GM19328 (cell line): ENCODE measurements around the gene GCAT.
"Not testable (repeated sequence)": the region's sequence is repeated elsewhere in the genome, so short reads cannot be mapped to it uniquely, and the experiment has no call there.

Source experiments
- ATAC-seq: cut with Tn5 transposase; IDR thresholded peaks from one replicate; pipeline ENCODE4 v1.9.1; 2021; ENCODE audit warnings: mild to moderate bottlenecking, moderate library complexity; ENCODE audit not compliant: unreplicated experiment

Gene GCAT

DNA sequence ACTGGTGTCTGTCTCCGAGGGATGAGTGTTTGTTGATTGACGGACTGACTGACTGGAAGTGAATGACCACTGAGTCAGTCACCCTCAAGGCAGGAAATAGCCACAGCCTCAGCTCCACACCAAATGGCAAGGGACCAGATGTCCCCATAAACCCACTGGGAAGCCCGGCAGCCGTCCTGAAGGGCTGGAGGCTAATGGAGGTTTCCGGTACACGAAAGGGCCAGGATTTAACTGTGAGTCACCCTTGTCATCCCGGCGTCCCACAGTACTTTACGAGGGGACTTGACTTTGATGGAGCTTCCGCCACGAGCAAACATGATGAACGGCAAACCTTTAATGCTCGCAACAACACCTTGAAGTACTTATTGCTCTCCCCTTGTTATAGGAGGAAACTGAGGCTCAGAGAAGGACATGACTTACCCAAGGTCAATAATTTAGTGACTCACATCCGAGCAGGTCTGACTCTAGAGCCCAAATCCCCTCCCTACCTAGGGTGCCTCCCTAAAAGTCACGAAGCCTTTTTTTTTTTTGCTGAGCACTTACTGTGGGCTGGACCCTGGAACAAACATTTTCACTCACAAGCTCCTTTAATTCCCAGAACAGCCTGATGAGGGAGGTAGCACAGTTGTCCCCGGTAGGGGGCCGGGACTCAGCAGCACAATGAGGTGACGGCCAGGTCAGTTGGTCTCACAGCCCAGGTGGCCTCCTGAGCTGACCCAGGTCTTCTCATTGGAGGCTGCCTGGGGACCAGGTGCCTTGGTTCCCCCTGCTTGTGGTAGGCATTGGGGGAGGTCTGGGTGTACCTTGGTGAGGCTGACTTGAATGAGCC is 25.2 kb upstream of the GCAT start:
- no peak for ATAC-seq

DNA sequence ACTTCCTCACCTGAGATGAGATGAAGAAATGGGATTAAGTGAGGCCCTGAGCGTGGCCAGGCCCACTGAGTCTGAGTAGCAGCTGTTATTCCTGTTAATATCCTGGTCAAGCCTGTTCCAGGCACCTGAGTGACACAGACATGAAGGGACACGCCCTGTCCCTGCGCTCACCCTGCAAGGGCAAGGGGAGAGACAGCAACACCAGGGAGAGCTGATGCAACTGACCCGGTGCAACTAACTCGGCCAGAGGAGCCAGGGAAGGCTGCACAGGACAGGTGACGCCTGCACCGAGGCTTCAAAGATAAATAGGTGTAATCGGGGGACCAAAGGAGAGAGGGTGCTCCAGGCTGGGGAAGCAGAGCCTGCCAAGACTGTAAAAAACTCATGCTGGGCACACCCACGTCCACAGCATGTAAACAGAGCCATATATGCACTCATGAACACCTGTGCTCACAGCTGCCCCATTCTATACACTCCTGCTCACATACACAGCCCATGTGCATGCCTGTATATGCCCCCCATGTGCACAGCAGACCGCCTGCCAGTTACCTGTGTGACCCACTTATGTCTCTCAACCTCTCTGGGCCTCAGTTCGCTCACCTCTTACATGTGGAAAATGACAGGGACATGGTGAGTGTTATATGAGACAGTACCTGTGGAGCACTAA is 22.8 kb upstream of the GCAT start:
- ATAC-seq, result no peak

DNA sequence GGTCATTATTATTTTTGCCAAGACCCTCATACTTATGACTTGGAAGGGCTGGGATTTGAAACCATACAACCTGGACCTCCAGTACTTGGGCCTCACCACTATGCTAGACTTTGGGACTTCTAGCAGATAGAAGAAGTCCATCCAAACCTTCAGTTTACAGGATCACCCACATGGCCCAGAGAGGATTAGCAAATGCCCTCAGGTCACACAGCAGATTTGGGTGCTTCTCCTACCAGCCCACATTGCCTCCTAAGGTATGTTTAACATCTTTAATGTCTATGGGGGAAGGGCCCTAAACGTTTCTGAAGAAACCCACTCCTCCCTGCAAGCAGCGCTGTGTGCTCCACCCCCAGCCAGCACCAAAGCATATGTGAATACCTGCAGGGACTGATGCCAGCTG is 17.5 kb upstream of the GCAT start:
- no peak for ATAC-seq

DNA sequence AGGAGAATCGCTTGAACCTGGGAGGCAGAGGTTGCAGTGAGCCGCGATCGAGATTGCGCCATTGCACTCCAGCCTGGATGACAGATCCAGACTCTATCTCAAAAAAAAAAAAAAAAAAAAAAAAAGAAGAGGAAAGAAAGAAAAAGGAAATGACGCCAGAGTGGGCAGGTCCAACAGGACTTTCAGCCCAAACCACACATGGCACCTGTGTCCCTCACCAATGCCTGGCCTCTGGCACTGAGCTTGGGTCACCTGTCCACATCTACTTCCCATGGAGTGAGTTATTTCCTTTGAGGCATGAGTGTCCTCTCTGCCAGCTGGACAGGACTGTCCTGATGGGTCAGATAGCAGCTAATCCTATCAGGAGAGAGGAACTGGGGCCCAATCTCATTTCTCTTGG is 15.2 kb upstream of the GCAT start:
- ATAC-seq, result no peak

DNA sequence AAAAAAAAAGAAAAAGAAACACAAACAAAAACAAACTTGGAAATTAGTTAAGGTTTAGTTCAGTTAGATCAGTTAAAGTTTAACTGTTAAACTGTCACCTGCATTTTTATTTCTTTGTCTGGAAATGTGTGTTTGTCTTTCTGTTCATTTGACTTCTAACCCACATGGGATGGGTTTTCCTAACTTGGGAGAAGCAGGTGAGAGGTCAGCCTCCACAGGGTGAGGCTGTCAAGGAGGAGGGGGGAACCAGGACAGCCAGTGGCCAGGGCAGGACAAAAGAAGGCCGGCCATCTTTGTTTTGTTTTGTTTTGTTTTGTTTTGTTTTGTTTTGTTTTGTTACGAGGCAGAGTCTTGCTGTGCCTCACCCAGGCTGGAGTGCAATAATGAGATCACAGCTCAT is 13.4 kb upstream of the GCAT start:
- no peak for ATAC-seq

DNA sequence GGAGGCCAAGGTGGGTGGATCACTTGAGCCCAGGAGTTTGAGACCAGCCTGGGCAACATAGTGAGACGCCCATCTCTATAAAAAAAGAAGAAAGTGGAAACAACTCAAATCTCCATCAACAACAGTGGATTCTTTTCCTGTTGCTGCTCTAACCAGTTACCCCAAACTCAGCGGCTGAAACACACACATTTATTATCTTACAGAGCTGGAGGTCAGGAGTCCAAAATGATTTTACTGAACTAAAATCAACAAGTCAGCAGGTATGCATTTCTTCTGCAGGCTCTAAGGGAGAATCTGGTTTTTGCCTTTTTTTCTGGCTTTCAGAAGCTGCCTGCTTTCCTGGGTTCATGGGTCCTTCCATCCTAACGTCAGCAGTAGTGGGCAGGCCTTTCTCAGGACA is 11.7 kb upstream of the GCAT start:
- ATAC-seq, result no peak

DNA sequence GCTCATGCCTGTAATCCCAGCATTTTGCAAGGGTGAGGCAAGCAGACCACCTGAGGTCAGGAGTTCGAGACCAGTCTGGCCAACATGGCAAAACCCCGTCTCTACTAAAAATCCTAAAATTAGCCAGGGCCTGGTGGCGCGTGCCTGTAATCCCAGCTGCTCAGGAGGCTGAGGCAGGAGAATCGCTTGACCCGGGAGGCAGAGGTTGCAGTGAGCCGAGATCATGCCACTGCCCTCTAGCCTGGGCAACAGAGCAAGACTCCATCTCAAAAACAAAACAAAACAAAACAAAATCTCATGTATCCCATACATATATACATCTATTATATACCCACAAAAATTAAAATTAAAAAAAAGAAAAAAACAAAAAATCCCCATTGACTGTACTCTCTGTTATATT is 10.5 kb upstream of the GCAT start:
- not testable (repeated sequence) for ATAC-seq

DNA sequence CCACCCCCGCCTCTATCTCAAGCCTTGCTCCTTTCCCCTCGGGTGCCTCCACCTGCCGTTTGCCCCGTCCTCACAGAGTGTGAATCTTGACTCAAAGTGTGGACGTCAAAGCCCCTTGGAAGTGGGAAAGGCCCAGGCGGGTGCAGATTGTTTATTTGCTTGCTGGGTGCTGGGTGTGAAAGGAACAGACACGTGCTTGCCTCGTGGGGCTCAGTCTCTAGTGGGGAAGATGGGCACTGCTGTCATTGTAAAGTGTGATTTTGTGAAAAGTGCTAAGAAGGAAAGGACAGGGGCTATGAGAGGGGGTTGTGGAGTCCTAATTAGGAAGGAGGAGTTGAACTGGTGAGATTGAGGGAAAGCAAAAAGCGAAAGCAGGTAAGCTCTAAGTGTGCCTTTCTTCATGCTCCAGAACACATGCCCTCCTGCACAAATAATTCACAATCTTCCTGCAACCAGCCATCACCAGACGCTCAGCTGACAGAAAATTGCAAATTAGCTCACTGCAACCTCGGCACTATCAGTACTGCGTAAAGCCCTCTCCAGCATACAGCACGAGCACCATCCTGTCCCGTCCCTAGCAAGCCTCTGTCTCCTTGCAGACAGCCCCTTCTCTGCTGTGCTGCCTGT is 9.7 kb upstream of the GCAT start:
- no peak for ATAC-seq

DNA sequence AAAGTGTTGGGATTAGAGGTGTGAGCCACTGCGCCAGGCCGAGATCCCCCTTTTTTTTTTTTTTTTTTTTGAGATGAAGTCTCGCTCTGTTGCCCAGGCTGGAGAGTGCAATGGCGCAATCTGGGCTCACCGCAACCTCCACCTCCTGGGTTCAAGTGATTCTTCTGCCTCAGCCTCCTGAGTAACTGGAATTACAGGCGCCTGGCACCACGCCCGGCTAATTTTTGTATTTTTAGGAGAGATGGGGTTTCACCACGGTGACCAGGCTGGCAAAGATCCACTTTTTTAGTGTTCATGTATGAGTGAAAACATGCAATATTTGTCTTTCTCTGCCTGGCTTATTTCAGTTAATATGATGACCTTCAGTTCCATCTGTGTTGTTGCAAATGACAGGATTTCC is 7.8 kb upstream of the GCAT start:
- ATAC-seq, result not testable (repeated sequence)

DNA sequence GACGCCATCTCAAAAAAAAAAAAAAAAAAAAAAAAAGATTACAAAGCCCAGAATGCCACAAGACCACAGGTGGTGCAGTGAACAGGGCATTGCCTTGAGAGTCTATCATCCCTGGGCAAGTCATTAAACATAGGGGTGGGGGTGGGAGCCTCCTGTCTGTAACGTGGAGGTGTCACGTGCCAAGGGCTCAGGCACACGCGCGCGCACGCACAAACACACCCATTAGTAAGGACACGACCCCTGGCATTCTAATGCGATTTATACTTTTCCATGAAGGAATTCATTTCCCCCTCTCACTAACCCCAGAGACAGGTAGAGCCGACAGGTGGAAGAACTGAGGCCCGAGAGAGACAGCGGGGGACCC is 5.8 kb upstream of the GCAT start:
- ATAC-seq, result no peak

DNA sequence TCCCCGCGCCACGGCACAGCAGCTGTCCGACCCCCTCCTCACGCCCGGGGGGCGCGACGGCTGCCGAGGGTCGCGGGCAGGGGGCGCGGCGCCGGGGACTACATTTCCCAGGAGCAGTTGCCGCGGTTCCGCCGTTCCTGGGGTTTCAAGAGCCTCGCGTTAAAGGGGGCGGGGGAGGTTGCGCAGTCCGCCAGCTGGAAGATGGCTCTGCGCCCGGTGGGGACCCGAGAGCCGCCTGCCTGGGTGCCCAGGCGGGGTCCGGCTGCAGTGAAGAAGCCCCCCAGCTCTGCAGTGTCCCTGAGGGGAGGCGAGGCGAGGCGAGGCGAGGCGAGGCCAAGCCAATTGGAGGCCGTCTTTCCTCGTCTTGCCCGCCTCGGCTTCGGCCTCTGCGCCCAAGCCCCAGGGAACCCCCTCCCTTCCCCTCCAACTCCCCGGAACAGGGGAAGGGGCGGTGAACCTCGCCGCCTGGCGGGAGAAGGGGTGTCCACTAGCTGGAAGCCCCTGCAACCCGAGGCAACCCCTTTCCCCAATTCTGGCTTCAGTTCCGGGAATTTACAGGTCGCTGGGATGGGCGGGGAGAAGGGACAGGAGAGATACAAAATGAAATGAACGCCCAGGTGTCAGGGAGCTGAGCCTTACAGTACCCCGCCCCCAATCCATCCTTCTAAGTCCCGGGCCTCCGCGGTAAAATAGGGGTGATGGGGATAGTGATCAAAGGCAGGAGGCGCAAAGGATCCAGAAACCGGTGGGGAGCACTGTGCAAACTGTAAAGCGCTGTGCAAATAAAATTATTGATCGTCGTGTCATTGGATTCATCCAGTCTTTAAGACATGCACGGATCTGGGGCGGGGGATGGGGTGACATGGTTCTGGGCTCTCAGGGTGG is 5.2 kb upstream of the GCAT start:
- no peak for ATAC-seq

DNA sequence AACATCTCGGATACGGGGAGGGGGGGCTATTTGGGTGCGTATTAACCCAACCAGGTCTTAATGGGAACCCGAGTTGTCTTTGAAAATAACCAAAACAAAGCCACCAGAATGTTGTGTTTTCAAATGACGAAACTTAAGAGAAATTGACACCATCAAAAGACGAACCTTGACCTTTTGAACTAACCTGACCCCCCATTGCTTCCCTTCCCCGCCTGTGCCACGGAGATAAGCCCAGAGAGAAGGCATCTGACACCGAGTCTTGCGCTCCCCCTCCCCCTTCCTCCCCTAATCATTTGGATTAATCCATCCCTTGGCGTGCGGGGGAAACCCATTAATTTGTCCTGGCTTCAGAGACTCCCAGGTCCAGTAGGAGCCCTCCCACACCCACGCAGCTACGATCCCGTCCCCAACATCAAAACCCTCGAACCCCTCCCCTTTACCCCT is 4.5 kb upstream of the GCAT start:
- no peak for ATAC-seq

DNA sequence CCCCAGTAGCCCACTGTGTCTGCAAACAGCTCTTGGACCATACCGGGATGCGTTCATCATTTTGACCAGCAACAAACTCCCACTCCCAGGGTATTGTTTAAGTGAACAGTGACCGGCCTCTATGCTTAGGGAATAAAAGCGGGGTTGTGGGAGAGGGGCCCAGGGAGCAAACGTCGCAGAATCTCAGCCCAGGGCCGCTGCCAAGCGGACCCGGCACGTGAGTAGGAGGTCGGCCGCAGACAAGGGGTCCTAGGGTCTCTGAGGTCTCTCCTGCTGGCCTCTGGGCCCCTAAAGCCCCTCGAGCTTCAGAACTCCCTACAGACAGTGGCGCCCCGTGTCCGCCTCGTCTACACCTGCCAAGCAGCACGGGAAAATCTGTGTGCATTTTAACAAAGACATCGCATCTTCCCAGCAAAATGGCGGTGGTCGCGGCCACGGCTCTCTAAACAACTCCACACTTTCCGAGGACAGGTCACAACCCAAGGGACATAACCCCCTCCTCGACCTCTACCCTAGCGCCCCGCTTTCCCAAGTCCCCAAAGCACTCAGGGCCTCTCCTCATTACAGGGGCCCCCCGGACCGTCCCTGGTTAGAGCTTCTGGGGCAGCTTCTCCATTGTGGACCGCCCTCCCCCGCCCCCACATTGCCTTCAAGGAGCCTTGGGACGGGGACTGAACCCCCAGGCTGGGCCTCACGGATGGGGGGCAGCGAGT is 3.9 kb upstream of the GCAT start:
- ATAC-seq, result no peak

DNA sequence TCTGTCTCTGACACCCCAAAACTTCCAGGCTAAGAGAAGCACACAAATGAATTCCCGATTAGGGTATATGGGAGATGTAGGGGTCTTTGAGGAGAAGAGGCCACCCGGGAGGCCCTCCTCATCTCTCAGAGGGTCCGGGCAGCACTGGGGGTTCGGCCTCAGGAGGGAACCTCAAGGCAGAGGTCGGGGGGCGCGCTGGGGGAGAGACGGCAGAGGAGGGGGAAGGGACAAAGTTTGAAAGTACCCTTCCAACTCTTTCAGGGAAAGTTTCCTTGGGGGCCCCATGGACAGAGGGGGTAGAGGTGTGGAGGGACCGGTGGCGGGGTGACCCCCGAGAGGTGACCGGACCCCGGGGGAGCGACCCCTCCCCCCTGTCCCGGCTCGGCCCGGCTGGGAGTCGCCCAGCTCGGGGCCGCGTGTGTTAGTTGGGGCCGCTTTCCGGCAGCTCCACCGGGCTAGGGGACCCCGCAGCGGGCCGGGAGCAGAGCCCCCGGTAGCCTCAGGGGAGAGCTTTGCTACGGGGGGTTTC is 3.3 kb upstream of the GCAT start:
- no peak for ATAC-seq

DNA sequence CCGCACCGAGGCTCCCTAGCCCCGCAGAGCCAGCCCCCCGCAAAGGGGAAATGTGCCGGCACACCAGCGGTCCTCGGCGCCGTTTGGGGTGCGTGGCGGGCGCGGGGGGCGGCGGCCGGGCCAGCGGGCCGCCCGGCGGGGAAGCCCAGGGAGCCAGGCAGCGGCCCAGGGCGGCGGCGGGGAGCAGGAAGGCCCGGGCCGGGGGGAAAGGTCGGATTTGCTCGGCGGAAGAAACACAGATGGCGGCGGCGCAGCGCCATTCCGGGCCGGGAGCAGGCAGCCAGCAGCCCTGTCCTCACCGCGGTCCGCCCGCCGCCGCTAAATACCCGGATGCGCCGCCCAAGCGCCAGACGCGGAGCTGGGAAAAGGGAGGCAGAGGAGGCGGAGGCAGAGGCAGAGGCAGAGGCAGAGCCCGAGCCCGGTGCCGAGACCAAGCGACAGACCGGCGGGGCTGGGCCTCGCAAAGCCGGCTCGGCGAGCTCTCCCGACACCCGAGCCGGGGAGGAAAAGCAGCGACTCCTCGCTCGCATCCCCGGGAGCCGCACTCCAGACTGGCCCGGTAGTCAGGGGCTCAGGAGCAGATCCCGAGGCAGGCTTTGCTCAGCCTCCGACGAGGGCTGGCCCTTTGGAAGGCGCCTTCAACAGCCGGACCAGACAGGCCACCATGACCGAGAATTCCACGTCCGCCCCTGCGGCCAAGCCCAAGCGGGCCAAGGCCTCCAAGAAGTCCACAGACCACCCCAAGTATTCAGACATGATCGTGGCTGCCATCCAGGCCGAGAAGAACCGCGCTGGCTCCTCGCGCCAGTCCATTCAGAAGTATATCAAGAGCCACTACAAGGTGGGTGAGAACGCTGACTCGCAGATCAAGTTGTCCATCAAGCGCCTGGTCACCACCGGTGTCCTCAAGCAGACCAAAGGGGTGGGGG is 2.6 kb upstream of the GCAT start:
- ATAC-seq, result no peak

DNA sequence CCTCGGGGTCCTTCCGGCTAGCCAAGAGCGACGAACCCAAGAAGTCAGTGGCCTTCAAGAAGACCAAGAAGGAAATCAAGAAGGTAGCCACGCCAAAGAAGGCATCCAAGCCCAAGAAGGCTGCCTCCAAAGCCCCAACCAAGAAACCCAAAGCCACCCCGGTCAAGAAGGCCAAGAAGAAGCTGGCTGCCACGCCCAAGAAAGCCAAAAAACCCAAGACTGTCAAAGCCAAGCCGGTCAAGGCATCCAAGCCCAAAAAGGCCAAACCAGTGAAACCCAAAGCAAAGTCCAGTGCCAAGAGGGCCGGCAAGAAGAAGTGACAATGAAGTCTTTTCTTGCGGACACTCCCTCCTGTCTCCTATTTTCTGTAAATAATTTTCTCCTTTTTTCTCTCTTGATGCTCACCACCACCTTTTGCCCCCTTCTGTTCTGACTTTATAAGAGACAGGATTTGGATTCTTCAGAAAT is 1.9 kb upstream of the GCAT start:
- ATAC-seq, result no peak

DNA sequence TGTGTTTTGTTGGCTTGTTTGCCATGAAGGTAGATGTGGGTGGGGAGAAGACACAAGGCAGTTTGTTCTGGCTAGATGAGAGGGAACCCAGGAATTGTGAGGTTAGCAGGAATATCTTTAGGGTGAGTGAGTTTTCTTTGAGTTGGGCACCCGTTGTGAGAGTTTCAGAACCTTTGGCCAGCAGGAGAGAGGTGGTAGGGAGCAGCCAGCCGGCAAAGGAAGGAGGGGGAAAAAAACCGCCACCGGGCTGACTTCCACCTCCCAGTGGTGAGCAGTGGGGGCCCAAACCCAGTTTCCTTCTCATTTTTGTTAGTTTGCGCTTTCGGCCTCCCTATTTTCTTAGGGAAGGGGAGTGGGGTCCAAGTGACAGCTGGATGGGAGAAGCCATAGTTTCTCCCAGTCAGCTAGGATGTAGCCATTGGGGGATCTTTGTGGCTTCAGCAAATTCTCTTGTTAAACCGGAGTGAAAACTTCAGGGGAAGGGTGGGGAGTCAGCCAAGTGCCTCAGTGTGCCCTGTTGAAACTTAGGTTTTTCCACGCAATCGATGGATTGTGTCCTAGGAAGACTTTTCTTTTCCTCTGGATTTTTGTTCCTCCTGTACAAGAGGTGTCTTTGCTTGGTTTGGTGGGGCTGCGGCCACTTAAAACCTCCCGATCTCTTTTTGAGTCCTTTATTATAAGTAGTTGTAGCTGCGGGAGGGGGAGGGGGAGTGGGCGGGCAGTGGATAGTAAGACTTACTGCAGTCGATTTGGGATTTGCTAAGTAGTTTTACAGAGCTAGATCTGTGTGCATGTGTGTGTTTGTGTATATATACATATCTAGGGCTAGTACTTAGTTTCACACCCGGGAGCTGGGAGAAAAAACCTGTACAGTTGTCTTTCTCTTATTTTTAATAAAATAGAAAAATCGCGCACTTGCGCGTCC is 1.1 kb upstream of the GCAT start:
- no peak for ATAC-seq

DNA sequence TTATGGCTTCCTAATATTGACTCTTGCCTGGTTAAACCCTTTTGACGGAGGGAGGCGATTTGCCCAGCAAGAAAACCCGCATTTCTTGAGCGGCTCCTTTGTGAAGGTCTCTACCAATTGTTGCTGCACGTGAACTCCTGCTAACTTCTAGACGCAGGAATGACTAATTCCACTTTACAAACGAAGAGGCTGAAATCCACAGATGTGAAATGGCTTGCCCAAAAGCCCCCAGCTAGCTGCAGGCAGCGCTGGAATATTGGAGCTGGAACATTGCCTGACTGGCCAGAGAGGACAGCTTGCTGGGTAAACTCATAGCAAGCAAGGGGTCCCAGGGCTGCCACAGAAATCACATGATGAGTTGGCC is 542 bp downstream of the GCAT start:
- no peak for ATAC-seq
